ENCODE measurements around the gene ATP2B2.

DNA sequence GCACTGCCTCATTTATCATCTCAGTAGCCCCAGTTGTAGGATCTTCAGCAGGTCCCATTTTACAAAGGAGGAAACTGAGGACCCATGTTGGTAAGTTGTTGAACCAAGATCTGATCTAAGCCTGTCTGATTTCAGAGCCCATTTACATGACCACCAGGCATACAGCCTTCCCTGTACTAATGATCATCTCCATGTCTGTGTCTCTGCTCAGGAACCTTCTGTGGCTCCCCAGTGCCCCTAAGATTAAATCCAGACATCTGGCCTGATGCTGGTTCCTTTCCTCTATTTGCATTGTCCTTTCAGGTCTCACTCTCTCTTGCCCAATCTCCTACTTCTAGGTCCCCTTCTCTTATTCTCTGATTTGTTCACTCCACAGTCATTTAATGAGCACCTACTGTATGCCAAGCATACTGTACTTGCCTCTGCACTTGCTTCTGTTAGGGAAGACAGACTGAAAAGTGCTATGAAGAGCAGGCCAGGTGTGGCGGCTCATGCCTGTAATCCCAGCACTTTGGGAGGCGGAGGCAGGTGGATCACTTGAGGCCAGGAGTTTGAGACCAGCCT, 32.4 kb downstream of the ATP2B2 start:
- TF ChIP-seq, protein P1, sequence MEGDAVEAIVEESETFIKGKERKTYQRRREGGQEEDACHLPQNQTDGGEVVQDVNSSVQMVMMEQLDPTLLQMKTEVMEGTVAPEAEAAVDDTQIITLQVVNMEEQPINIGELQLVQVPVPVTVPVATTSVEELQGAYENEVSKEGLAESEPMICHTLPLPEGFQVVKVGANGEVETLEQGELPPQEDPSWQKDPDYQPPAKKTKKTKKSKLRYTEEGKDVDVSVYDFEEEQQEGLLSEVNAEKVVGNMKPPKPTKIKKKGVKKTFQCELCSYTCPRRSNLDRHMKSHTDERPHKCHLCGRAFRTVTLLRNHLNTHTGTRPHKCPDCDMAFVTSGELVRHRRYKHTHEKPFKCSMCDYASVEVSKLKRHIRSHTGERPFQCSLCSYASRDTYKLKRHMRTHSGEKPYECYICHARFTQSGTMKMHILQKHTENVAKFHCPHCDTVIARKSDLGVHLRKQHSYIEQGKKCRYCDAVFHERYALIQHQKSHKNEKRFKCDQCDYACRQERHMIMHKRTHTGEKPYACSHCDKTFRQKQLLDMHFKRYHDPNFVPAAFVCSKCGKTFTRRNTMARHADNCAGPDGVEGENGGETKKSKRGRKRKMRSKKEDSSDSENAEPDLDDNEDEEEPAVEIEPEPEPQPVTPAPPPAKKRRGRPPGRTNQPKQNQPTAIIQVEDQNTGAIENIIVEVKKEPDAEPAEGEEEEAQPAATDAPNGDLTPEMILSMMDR (IDR thresholded peaks at IDR 0.05), result no peak
- no peak for TF ChIP-seq BHLHE40 (IDR thresholded peaks at IDR 0.05; ENCODE audit: low read depth, low read length)
- no peak for TF ChIP-seq CHD4 (IDR thresholded peaks at IDR 0.05; ENCODE audit: borderline replicate concordance)
- no peak for TF ChIP-seq HDAC2 (IDR thresholded peaks at IDR 0.05)
- TF ChIP-seq, protein P2, sequence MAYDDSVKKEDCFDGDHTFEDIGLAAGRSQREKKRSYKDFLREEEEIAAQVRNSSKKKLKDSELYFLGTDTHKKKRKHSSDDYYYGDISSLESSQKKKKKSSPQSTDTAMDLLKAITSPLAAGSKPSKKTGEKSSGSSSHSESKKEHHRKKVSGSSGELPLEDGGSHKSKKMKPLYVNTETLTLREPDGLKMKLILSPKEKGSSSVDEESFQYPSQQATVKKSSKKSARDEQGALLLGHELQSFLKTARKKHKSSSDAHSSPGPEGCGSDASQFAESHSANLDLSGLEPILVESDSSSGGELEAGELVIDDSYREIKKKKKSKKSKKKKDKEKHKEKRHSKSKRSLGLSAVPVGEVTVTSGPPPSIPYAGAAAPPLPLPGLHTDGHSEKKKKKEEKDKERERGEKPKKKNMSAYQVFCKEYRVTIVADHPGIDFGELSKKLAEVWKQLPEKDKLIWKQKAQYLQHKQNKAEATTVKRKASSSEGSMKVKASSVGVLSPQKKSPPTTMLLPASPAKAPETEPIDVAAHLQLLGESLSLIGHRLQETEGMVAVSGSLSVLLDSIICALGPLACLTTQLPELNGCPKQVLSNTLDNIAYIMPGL (CRISPR knock-in tag; IDR thresholded peaks at IDR 0.05; ENCODE audit: borderline replicate concordance), result no peak
- no peak for TF ChIP-seq EP300 (IDR thresholded peaks at IDR 0.05)
- TF ChIP-seq, protein P3, sequence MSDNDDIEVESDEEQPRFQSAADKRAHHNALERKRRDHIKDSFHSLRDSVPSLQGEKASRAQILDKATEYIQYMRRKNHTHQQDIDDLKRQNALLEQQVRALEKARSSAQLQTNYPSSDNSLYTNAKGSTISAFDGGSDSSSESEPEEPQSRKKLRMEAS (IDR thresholded peaks at IDR 0.05), result no peak
- no peak for TF ChIP-seq RAD21 (conservative IDR thresholded peaks at IDR 0.05 in 1 of 2, IDR thresholded peaks at IDR 0.05 in 1 of 2)
- no peak for TF ChIP-seq CBX8 (IDR thresholded peaks at IDR 0.05)
- TF ChIP-seq JUNB (IDR thresholded peaks at IDR 0.05), result no peak
- no peak for TF ChIP-seq RFX5 (IDR thresholded peaks at IDR 0.05)
- no peak for TF ChIP-seq ZSCAN20 (CRISPR knock-in tag; IDR thresholded peaks at IDR 0.05)
- TF ChIP-seq POLR2A (IDR thresholded peaks at IDR 0.05; ENCODE audit: low read length), result no peak
- TF ChIP-seq, protein P4, sequence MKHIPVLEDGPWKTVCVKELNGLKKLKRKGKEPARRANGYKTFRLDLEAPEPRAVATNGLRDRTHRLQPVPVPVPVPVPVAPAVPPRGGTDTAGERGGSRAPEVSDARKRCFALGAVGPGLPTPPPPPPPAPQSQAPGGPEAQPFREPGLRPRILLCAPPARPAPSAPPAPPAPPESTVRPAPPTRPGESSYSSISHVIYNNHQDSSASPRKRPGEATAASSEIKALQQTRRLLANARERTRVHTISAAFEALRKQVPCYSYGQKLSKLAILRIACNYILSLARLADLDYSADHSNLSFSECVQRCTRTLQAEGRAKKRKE (CRISPR knock-in tag; IDR thresholded peaks at IDR 0.05; ENCODE audit: low read depth), result no peak
